GM18511 (cell line): ENCODE results near the gene ADRM1.

Experiments
- ATAC-seq: cut with Tn5 transposase; IDR thresholded peaks from one replicate; pipeline ENCODE4 v1.9.1; 2021; ENCODE audit warnings: mild to moderate bottlenecking, moderate library complexity; ENCODE audit not compliant: unreplicated experiment

The ADRM1 gene

DNA sequence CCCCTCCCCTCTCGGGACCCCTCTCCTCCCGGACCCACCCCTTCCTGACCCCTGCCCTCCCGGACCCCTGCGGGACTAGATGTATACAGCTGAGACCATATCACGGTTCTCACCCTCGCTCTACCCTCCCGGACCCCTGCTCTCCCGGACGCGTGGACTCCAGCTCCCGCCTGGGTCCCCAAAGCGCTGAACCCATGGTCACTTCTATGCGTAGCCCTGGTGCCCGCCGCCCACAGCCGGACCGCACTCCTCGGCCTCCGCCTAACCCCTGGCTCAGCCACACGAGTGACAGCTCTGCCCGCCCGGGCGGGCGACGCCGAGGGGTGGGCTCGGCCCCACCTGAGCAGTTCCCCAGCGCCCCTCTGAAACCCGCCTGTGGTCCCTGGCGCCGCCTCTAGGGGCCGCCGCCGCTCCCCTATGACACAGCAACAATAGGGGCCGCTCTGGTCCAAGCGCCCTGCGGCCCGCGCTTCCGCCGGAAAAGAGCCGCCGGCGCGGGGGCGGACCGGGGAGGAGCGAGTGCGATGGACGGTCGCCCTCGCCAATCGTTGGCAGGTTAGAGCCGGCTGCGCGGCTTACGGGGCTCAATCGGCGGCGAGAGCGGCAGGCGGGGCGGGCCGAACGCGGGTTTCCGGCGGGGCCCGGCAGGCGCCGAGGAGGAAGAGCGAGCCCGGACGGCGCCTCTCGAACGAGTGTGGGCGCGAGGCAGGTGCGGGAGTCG is at the start of gene ADRM1:
TSS of gene ADRM1 (plus strand) at position 657 of the 721 bp plus-strand sequence. CDS start 572 bp downstream, outside the sequence.
- ATAC-seq: peak; percentile 86

DNA sequence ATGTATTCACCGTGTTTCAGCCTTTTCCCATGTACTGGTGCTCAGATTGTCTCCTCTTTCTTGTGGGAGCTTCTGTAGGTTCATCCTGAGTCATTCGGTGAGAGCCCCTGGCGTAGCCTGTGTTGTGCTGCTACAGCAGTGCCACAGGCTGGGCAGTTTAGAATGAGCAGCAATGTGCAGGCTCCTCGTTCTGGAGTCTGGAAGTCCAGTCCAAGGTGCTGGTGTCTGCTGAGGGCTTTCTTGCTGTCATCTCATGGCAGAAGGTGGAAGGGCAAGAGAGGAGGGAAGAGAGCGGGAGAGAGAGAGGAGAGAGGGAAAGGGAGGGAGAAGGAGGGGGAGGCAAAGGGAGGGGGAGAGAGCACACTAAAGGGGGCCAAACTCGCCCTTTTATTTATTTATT is 49.4 kb upstream of the ADRM1 start:
- no peak for ATAC-seq

GRCh38 chr20:62254021-62254724 is 48.6 kb upstream of the ADRM1 start:
- ATAC-seq: no peak

DNA sequence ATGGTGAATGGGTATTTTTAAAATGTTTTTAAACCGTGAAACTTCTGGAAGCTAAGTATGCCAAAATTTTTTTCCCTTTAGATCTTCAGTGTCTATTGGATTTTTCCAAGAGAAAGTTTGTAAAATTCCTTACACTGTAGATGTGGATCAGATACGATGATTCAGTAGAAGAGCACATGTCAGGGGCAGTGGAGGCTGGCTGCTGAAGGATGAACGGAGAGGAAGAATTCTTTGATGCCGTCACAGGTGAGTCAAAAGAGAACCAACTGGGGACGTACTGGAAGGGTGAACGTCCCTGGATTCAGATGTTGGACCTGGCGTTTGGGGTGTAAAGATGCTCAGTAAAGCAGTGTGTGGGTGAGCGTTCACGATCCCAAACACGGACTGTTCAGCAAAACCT is 46.8 kb upstream of the ADRM1 start:
- ATAC-seq: no peak

DNA sequence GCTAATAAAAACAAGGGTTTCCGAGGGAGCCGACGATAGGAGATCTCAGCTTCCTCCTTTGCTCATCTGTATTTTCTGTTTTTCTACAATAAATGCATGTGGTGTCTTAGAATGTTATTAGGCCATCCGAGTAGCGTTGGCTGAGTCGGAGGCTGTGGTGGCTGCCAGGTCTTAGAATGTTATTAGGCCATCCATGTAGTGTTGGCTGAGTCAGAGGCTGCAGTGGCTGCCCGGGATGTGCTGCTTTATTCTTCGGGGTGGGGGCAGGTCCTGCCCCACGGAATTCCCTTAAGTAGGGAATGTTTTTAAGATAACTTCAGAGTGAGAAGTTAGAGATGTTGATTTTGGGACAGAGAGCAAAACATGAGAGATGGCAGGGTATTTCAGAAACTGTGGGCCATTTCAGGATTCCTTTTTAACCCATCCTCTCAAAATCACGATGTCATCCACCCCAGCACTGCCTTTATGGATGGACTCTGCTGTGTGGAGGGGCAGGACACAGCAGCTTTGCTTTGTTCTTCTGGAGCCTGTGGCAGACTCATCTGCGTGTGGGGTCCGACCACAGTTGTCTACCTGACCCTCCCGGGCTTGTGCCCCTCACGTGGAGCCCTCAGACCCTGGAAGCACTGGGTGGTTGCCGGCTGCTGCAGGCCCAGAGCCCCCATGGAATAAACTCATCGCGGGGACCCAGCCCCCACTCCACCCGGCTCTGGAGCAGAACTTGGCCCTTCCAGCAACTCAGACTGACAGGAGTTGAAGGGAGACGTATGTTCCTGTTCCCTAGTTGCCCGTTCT is 44.1 kb upstream of the ADRM1 start:
- no peak for ATAC-seq

DNA sequence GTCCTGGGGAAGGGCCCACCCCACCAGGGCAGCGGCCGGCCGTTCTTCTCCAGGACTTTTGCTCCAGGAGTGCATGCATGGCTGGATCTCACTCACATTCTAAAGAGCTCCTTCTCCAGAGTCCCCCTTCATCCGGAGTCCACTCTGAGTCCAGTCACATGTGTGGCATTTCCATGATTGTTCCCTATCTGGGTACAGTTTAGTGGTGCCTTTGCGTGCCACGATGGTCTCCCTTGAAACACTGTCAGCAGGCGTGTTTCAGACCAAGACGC is 43.6 kb upstream of the ADRM1 start:
- no peak for ATAC-seq

DNA sequence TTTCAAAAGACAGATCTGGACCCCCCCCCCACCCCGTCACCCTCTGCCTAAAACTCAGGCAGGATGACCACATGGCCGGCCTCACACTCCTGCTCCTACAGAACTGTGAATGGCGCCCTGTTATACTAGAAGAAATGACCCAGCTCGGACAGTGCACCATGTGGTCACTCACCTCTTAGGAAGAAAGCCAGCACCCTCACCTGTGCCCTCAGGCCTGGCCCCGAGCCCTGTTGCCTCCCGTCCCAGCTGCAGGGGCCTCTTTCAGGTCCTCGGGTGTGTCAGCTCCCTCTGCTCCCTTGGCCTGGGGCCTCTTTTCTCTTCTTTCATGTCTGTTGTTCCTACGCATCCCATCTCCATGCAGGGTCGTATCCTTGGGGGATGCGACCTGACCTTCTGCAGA is 40.7 kb upstream of the ADRM1 start:
- ATAC-seq: no peak

DNA sequence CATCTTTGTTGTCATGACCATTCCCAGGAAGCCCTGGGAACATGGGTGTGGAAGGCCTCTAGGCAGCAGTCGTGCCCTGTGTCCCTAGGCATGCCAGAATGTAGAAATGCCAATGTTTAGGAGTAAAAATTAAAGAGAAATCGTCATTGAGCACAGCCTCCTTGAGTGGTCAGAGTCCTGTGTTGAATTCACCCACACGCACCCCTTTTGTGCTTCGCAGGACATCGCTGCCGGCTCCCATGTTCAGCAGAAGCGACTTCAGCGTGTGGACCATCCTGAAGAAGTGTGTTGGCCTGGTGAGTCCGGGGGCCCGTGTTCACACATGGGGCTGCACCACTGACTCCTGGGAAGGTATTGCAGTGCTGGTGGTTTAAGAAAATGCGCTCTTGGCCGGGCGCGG is 39.4 kb upstream of the ADRM1 start:
- ATAC-seq: no peak

DNA sequence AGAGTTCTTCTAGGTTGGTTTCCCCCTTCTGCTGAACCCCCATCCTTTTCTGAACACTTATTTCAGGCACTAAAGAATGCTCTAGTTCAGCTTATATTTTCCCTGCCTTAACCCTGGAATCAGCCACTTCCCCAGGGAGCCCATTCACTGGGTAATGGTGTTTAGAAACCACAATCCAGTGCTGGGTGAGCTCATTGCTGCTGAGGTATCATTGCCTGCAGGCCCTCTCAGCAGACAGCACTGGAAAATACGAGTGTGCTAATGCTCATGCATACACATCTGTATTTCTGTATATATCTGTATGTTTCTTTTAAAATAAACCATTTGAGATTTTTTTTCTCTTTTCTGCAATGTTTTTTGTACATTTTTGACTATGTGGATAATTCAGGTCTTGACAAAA is 37.4 kb upstream of the ADRM1 start:
- ATAC-seq: no peak

DNA sequence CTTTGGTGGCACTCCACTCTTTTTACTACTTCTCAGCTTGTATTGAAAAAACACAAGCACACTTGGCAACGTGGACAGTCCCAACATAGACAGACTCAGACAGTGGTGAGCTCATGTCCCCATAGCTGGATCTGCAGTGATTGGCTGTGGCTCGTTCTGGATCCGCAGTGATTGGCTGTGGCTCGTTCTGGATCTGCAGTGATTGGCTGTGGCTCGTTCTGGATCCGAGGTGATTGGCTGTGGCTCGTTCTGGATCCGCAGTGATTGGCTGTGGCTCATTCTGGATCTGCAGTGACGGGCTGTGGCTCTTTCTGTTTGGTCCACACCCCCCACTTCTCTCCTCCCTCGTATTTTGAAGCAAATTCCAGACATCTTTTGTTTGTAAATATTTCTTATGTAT is 36.5 kb upstream of the ADRM1 start:
- ATAC-seq: no peak

DNA sequence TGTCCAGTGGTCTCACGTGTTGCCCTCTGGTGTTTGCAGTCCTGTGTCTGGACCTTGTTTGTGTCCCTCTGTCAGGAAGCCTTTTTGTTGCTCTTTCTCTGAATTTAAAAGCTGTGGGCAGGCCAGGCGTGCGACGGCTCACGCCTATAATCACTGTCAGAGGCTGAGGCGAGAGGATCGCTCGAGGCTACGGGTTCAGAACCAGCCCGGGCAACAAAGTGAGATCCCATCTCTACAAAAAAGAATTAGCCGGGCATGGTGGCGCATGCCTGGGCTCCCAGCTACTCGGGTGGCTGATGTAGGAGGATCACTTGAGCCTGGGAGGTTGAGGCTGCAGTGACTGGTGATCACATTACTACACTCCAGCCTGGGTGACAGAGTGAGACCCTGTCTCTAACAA is 35.9 kb upstream of the ADRM1 start:
- ATAC-seq: no peak

DNA sequence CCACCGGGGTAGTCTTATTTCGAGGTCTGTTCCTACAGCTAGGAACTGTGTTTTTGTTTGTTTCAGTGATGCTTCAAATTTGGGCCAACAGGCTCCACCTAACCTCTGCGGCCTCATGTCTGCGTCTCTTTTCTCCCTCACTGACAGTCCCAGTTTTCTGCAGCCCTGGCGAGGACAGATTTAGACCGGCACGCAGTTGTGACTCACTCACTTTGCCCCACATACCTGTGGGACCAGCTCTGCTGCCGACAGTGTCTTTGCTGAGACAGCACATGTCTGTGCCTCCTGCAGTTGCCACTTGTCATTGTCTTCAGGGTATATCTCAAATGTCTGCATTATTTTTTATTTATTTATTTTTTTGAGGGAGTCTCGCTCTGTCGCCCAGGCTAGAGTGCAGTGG is 35.3 kb upstream of the ADRM1 start:
- no peak for ATAC-seq

DNA sequence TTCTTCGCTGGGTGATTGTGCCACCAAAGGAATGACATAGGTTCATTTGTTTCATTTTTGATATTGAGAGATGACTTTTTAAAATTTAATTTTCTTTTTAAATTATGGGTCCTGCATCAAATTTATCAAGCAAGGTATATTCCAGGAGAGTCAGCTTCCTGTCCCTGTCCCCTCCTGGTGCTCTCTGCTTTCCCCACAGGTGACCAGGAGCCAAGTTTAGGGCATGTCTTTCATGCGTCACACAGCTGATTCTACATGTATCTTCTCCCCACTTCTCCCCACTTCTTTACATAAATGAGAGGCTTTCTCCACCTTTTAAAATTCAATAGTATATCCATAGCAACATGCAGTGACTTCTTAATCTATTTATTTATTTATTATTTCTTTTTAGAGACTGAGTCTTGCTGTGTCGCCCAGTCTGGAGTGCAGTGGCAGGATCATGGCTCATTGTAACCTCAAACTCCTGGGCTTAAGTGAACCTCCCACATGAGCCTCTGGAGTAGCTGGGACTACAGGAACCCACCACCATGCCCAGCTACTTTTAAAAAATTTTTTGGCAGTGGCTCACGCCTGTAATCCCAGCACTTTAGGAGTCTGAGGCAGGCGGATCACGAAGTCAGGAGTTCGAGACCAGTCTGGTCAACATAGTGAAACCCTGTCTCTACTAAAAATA is 34.4 kb upstream of the ADRM1 start:
- no peak for ATAC-seq

DNA sequence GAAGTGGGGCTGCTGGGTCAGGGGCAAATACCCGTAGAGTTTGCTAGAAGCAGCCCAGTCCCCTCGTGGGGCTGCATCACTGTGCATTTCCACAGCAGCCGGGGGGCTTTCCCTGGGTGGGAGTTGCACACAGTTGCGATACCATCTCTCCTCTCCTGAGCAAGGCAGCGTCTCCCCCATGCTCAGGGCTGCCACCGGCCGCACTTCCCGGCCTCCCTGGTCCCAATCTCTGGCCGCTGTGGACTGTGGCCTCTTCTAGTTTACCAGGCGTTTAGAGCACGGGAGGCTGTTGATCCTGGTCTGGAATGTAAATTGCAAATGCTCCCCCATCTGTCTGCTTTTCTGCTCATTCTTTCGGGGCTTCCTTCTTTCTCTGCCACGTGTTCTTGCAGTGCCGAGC is 33.4 kb upstream of the ADRM1 start:
- ATAC-seq: no peak

DNA sequence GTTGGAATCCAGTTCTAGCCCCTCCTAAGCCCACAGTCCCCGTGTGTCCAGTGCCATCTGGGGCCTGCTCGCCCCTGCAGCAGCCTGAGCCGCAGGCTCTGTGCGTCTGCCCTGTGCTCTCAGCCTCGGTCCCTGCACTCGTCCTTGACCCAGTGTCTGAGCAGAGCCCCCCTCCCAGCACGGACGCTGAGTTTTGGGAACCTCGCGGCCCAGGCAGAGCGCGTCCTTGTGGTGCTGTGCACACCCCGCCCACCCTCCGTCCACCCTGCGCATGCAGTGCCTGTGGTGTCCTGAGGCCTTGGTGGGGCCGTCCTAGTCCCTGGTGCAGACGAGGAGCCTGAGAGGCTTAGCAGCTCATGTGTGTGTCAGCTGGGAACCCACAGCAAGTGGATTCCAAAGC is 32.9 kb upstream of the ADRM1 start:
- ATAC-seq: no peak

- ATAC-seq: no peak
Measured at GRCh38 chr20:62272200-62272599, 30.6 kb upstream of the ADRM1 start.

- ATAC-seq: no peak
Measured at GRCh38 chr20:62273416-62273815, 29.4 kb upstream of the ADRM1 start.

GRCh38 chr20:62274332-62274950 is 28.4 kb upstream of the ADRM1 start:
- peak; percentile 66 for ATAC-seq

GRCh38 chr20:62275219-62275618 is 27.6 kb upstream of the ADRM1 start:
- ATAC-seq: no peak

GRCh38 chr20:62276439-62276838 is 26.4 kb upstream of the ADRM1 start:
- no peak for ATAC-seq

- ATAC-seq: no peak
Measured at GRCh38 chr20:62277253-62277652, 25.5 kb upstream of the ADRM1 start.
